GM12878 (cell line): ENCODE data around the gene RRAD. TPM values are rescaled to one million over a fixed set of nuclear protein-coding genes. Genes with fewer than 3 reads are reported as not detected.
"Not testable (repeated sequence)": the region's sequence is repeated elsewhere in the genome, so short reads cannot be mapped to it uniquely, and the experiment has no call there.

ENCODE experiments used
- ATAC-seq: fragments of 200-7000 bp; cut with Tn5 transposase; 3 replicates; pipeline ENCODE4 v1.9.1; 2020; ENCODE audit warnings: mild to moderate bottlenecking, moderate library complexity
- BruUV-seq: library from RNA; stranded (reverse); fragments of 400-500 nt; replicated peaks from 2 replicates; lab custom pipeline; 2021; lab: Mats Ljungman, UMichigan
- CTCF ChIA-PET: fragments of 300-600 bp; sonication (Branson Sonifier 250); formaldehyde crosslinking; extraction: SDS; loops from one replicate; lab custom pipeline; 2021; ENCODE audit warnings: inconsistent platforms; lab: Yijun Ruan, JAX
- POLR2A ChIA-PET: fragments of 350-600 bp; formaldehyde crosslinking; extraction: SDS; loops from one replicate; lab custom pipeline; 2021; ENCODE audit warnings: inconsistent platforms; lab: Charles Lee
- RAD21 ChIA-PET: fragments of 300-600 bp; sonication (Branson Sonifier 250); formaldehyde crosslinking; loops from one replicate; lab custom pipeline; 2023; ENCODE audit warnings: antibody characterized with exemption; ENCODE audit not compliant: unreplicated experiment; lab: Charles Lee
- SMC1A ChIA-PET: fragments of 300-600 bp; sonication (Branson Sonifier 250); formaldehyde crosslinking; loops from one replicate; lab custom pipeline; 2023; ENCODE audit not compliant: unreplicated experiment, uncharacterized antibody; lab: Charles Lee
- DNase-seq: peaks from one replicate; pipeline ENCODE4 v3.0.0-alpha.2; 2011; ENCODE audit warnings: low read depth, low spot score
- FAIRE-seq: peaks from 3 replicates; lab custom pipeline; 2011; peaks lifted over from hg19 to GRCh38; lab: Jason Lieb, UNC
- H2AFZ ChIP-seq: 2 replicates; pipeline ENCODE4 v1.6.0; 2011; ENCODE audit warnings: low read depth, low read length, control low read depth; ENCODE audit not compliant: control insufficient read depth
- H3K27ac ChIP-seq: 2 replicates; pipeline ENCODE4 v1.5.1; 2011; ENCODE audit warnings: control low read depth; ENCODE audit not compliant: control insufficient read depth, insufficient read depth
- H3K27me3 ChIP-seq, 2 experiments: replicated peaks in 1 of 2; 2 replicates each; pipeline versions ENCODE4 v1.6.0 to v1.6.1; 2011; ENCODE audit warnings: low read length in 1 of 2; ENCODE audit not compliant: control insufficient read depth in 2 of 2, insufficient read depth in 2 of 2
- H3K36me3 ChIP-seq, 2 experiments: 2 replicates each; pipeline ENCODE4 v1.5.1; 2011; ENCODE audit warnings: low read length in 1 of 2; ENCODE audit not compliant: control insufficient read depth in 2 of 2, insufficient read depth in 2 of 2
- H3K4me1 ChIP-seq: 2 replicates; pipeline ENCODE4 v1.6.1; 2011; ENCODE audit warnings: mild to moderate bottlenecking, low read length, moderate library complexity, mixed read lengths; ENCODE audit not compliant: control insufficient read depth, insufficient read depth
- H3K4me2 ChIP-seq: 2 replicates; pipeline ENCODE4 v1.6.0; 2011; ENCODE audit warnings: control low read depth; ENCODE audit not compliant: control insufficient read depth, insufficient read depth
- H3K4me3 ChIP-seq: fragments of 200-600 bp; sonication (generic); 2 replicates; pipeline ENCODE4 v1.5.1; 2016
- H3K79me2 ChIP-seq: 2 replicates; pipeline ENCODE4 v1.6.0; 2011; ENCODE audit warnings: low read length; ENCODE audit not compliant: control insufficient read depth, insufficient read depth
- H3K9ac ChIP-seq: 2 replicates; pipeline ENCODE4 v1.8.0; 2011; ENCODE audit warnings: low read length, control low read depth, mixed read lengths; ENCODE audit not compliant: control insufficient read depth, insufficient read depth
- H3K9me3 ChIP-seq: replicated peaks from 3 replicates; pipeline ENCODE4 v1.5.1; 2011; ENCODE audit warnings: mild to moderate bottlenecking, low read length; ENCODE audit not compliant: control insufficient read depth, insufficient read depth
- H4K20me1 ChIP-seq: 2 replicates; pipeline ENCODE4 v1.6.0; 2011; ENCODE audit not compliant: control insufficient read depth, insufficient read depth
- WGBS: methylation state at CpG from one replicate; pipeline ENCODE4 v1.1.6; 2016; ENCODE audit warnings: low lambda C conversion rate; ENCODE audit not compliant: insufficient replicate concordance, insufficient coverage; ENCODE audit errors: missing lambda C conversion rate; 5-methylcytosine and 5-hydroxymethylcytosine counted together
- in situ Hi-C: fragments of 300-500 bp; cut with MboI; formaldehyde crosslinking; loops from 9 replicates; pipeline ENCODE4 v1.14.3; 2018; ENCODE audit warnings: mixed read lengths
- intact Hi-C: fragments of 100-400 bp; cut with micrococcal nuclease; formaldehyde crosslinking; loops from one replicate; pipeline ENCODE4 v1.14.2; 2022; ENCODE audit not compliant: unreplicated experiment
- polyA plus RNA-seq, 11 experiments: library from polyadenylated mRNA; depleted of rRNA in 4 of 11; unstranded in 6 of 11; stranded (reverse) in 5 of 11; fragments of >200 nt; fragmentation: Nextera tagmentation in 4 of 11; fragmentation: Illumina TruSeq in 1 of 11; extraction: Ambion mirVana in 4 of 11; extraction: Trizol in 1 of 11; gene quantifications; 1 replicate in 1 of 11; 2 replicates in 10 of 11; pipeline versions ENCODE4 v1.2.1 to v1.2.3, GENCODE V29; 2011 to 2016; ENCODE audit warnings: inconsistent platforms in 2 of 11, missing spikeins in 2 of 11, low read depth in 1 of 11
- total RNA-seq, 4 experiments: library from RNA; depleted of rRNA in 3 of 4; stranded (reverse); fragments of >200 nt in 3 of 4; fragmentation: Illumina TruSeq in 1 of 4; extraction: Trizol in 1 of 4; gene quantifications; 2 replicates each; pipeline versions ENCODE4 v1.2.1 to v1.2.3, GENCODE V29; 2013 to 2021

RRAD gene
- total and polyA plus RNA-seq, 10 of the 15 experiments (the other 5 are each of a cell fraction or from before 2014, with no cell fraction given): 0.11 to 8.5 (median 2.8) TPM

DNA sequence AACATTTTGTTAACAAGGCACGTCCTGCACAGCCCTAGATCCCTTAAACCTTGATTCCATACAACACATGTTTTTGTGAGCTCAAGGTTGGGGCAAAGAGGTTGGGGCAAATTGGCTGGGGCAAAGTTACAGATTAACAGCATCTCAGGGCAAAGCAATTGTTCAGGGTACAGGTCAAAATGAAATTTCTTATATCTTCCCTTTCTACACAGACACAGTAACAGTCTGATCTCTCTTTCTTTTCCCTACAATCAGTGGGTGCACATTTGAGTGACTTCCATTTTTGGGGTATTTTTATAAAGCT lies 30.8 kb upstream of the RRAD start:
- not testable (repeated sequence) for DNase-seq

GRCh38 chr16:66955363-66956153 lies 30.2 kb upstream of the RRAD start:
- H3K4me2 ChIP-seq, H3K4me3 ChIP-seq, POLR2A ChIA-PET, H3K9ac ChIP-seq, RAD21 ChIA-PET, H3K79me2 ChIP-seq, DNase-seq, H3K27ac ChIP-seq, BruUV-seq, H3K36me3 ChIP-seq, H3K27me3 ChIP-seq, in situ Hi-C loops, H4K20me1 ChIP-seq, H2AFZ ChIP-seq, ATAC-seq, SMC1A ChIA-PET, FAIRE-seq, H3K9me3 ChIP-seq, H3K4me1 ChIP-seq: not testable (repeated sequence)
- CTCF ChIA-PET: interaction anchor here (1.3 to 1.4 kb wide), 3 partner anchors 60 to 215 kb away, joined by 3 to 4 read pairs (median 3); partner anchors contain the start of gene NOL3
- intact Hi-C loops: loop anchor here (10.0 kb wide), 1 partner anchor 59 kb away; no protein-coding TSS in a partner anchor
- 82% methylated on average over 17 of the region's 17 CpGs for WGBS

More for the DNA sequence above, 30.8 kb upstream of the RRAD start:
- WGBS: 46% methylated on average over 1 of the region's 1 CpG
- POLR2A ChIA-PET, H3K79me2 ChIP-seq, H3K27me3 ChIP-seq, H3K4me3 ChIP-seq, H2AFZ ChIP-seq, ATAC-seq, H3K9ac ChIP-seq, H4K20me1 ChIP-seq, H3K27ac ChIP-seq, FAIRE-seq, RAD21 ChIA-PET, BruUV-seq, H3K36me3 ChIP-seq, in situ Hi-C loops, H3K4me2 ChIP-seq, H3K4me1 ChIP-seq, H3K9me3 ChIP-seq: not testable (repeated sequence)
- CTCF ChIA-PET: interaction anchor here (0.6 to 1.6 kb wide), 5 partner anchors 61 to 1011 kb away, joined by 3 to 9 read pairs (median 3); partner anchors contain the start of gene NOL3
- intact Hi-C loops: loop anchor here (10.0 kb wide), 1 partner anchor 59 kb away; no protein-coding TSS in a partner anchor
- SMC1A ChIA-PET: interaction anchor here (0.9 kb wide), 1 partner anchor 11 kb away, joined by 4 read pairs; no protein-coding TSS in a partner anchor
